GM19328 (cell line): ENCODE results near the gene TLR2.

Source experiments
- ATAC-seq: cut with Tn5 transposase; IDR thresholded peaks from one replicate; pipeline ENCODE4 v1.9.1; 2021; ENCODE audit warnings: mild to moderate bottlenecking, moderate library complexity; ENCODE audit not compliant: unreplicated experiment

The TLR2 gene

GRCh38 chr4:153728151-153728550 is 44.1 kb downstream of the TLR2 start:
- no peak for ATAC-seq

DNA sequence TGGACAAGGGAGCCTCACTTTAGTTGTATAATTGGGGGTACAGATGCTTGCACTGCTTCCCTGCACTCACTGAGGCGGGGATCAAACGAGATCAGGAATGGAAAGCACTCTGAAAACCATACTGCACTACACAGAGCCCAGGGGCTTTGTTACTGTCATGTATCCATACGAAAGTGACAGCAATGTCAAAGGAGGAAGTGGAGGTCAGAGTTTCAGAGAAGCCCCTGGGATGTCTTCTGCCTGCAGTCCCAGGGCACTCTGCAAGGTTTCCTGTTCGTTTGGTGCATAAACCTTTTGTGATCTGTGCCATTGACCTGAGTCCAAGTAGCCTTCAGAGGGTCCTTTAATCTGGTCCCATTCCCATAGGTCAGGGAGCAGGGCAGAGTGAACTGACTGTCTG is 44.6 kb downstream of the TLR2 start:
- ATAC-seq, result no peak

- ATAC-seq, result no peak
These were observed 45.8 kb downstream of the TLR2 start for GRCh38 chr4:153729895-153730294.

DNA sequence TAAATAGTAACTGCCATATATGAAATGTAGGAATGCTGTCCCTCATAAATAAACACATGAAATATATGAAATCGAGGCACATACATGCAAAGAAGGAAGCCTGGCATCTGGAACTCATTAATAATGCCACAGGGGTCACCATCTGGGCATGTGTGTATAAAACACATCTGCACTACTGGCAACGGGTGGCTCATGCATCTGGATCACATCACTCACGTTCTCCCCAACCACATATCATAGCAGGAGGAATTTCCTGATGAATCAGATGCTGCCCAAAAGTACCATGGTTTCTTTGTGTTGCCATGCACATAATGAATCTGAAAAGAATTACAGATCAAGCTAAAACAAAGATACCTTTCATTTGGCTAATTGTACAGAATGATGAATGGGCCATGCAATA is 47.2 kb downstream of the TLR2 start:
- ATAC-seq, result no peak

- ATAC-seq, result no peak
These were observed 49.8 kb downstream of the TLR2 start for GRCh38 chr4:153733751-153734448.

- no peak for ATAC-seq
These were observed 51.9 kb downstream of the TLR2 start for GRCh38 chr4:153735906-153736461.

DNA sequence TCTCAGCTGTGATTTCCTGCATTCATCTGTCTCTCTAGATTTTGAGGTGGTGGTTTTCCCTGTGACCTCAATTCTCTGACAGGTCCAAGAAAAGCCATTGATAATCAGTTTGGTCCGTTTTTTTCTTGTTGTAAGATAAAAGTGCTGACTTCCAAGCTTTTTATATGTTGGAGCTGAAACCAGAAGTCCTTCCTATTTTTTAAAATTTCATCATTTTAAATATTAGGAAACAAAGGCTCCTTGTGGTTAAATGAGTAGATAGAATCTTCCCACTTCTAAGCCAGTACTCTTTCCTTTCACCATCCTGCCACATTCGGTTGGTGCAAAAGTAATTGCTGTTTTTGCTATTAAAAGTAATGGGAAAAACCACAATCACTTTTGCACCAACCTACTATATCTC is 57.5 kb downstream of the TLR2 start:
- ATAC-seq, result no peak

DNA sequence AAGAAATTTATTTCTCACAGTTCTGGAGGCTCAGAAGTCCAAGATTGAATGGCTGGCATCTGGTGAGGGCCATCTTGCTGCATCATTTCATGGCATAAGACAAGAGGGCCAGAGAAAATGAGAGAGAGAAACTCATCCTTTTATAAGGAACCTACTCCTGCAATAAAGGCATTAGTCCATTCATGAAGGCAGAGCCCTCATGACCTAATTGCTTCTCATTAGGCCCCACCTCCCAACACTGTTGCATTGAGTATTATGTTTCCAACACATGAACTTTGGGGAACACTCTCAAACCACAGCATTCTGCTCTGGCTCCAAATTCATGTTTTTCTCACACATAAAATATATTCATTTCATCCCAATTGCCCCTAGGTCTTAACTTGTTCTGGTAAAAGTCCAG is 61.6 kb downstream of the TLR2 start:
- ATAC-seq, result no peak

- no peak for ATAC-seq
These were observed 63.4 kb downstream of the TLR2 start for GRCh38 chr4:153747406-153747955.

- no peak for ATAC-seq
These were observed 64.3 kb downstream of the TLR2 start for GRCh38 chr4:153748378-153748777.

GRCh38 chr4:153750197-153750817 is 66.2 kb downstream of the TLR2 start:
- peak; percentile 96 for ATAC-seq

- ATAC-seq, result no peak
These were observed 71.1 kb downstream of the TLR2 start for GRCh38 chr4:153755186-153755585.
